Glomerular endothelial cell (primary cell): ENCODE results near the gene AMMECR1L. TPM values are rescaled to one million over a fixed set of nuclear protein-coding genes. Genes with fewer than 3 reads are reported as not detected.
"Not testable (repeated sequence)": the region's sequence is repeated elsewhere in the genome, so short reads cannot be mapped to it uniquely, and the experiment has no call there.

Experiments used
- DNase-seq: peaks from one replicate; pipeline ENCODE4 v3.0.0-alpha.2; 2011; ENCODE audit warnings: low read depth, low spot score; ENCODE audit errors: extremely low read depth
- total RNA-seq: library from RNA; depleted of rRNA; stranded (reverse); fragments of >200 nt; gene quantifications from 2 replicates; pipeline ENCODE4 v1.2.3, GENCODE V29; 2015

AMMECR1L gene
- 15.5 and 20.7 TPM in 2 replicates for total RNA-seq

GRCh38 chr2:127885780-127886592 is at the start of gene AMMECR1L:
AMMECR1L (minus strand) TSS chr2:127885956; CDS start chr2:127874234, 11,722 bp downstream.
- not testable (repeated sequence) for DNase-seq

GRCh38 chr2:127935337-127935736 is 49.6 kb upstream of the AMMECR1L start:
- no peak for DNase-seq

GRCh38 chr2:127932199-127932876 is 46.6 kb upstream of the AMMECR1L start:
- DNase-seq = no peak

GRCh38 chr2:127929449-127929848 is 43.7 kb upstream of the AMMECR1L start:
- no peak for DNase-seq

GRCh38 chr2:127927384-127927783 is 41.6 kb upstream of the AMMECR1L start:
- DNase-seq = no peak

- DNase-seq = no peak
Measured at GRCh38 chr2:127917916-127918315, 32.2 kb upstream of the AMMECR1L start.

GRCh38 chr2:127913808-127914457 is 28.2 kb upstream of the AMMECR1L start:
- no peak for DNase-seq

- DNase-seq = no peak
Measured at GRCh38 chr2:127911737-127912136, 26.0 kb upstream of the AMMECR1L start.

GRCh38 chr2:127910415-127910814 is 24.7 kb upstream of the AMMECR1L start:
- DNase-seq = no peak

- DNase-seq = no peak
Measured at GRCh38 chr2:127909019-127909418, 23.3 kb upstream of the AMMECR1L start.

- DNase-seq = not testable (repeated sequence)
Measured at GRCh38 chr2:127907733-127908400, 22.1 kb upstream of the AMMECR1L start.

GRCh38 chr2:127906206-127906926 is 20.6 kb upstream of the AMMECR1L start:
- DNase-seq = no peak

- no peak for DNase-seq
Measured at GRCh38 chr2:127901339-127902056, 15.7 kb upstream of the AMMECR1L start.

GRCh38 chr2:127897531-127898211 is 11.9 kb upstream of the AMMECR1L start:
- DNase-seq = no peak

GRCh38 chr2:127893494-127893893 is 7.7 kb upstream of the AMMECR1L start:
- no peak for DNase-seq

- DNase-seq = no peak
Measured at GRCh38 chr2:127893033-127893432, 7.3 kb upstream of the AMMECR1L start.

GRCh38 chr2:127891811-127892210 is 6.1 kb upstream of the AMMECR1L start:
- no peak for DNase-seq

GRCh38 chr2:127890756-127891155 is 5.0 kb upstream of the AMMECR1L start:
- not testable (repeated sequence) for DNase-seq

GRCh38 chr2:127888772-127889171 is 3.0 kb upstream of the AMMECR1L start:
- DNase-seq = no peak
